Cardiac fibroblast (primary cell): ENCODE measurements around the gene LRWD1.

Experiments used
- DNase-seq, 2 donors: peaks; one replicate each; pipeline versions ENCODE4 v3.0.0 to v3.0.0-alpha.2; 2010; ENCODE audit warnings: low read depth in 2 of 2
- H3K4me3 ChIP-seq, 2 donors: replicated peaks in 1 of 2; 1 replicate in 1 of 2; 2 replicates in 1 of 2; pipeline ENCODE4 v1.5.1; 2011; ENCODE audit warnings: low read depth in 2 of 2, low read length in 2 of 2, mild to moderate bottlenecking in 2 of 2, moderate library complexity in 1 of 2
- CTCF ChIP-seq: IDR thresholded peaks from one replicate; pipeline ENCODE4 v1.5.1; 2011; ENCODE audit warnings: low read depth, mild to moderate bottlenecking, low read length, inconsistent platforms

Gene LRWD1

DNA sequence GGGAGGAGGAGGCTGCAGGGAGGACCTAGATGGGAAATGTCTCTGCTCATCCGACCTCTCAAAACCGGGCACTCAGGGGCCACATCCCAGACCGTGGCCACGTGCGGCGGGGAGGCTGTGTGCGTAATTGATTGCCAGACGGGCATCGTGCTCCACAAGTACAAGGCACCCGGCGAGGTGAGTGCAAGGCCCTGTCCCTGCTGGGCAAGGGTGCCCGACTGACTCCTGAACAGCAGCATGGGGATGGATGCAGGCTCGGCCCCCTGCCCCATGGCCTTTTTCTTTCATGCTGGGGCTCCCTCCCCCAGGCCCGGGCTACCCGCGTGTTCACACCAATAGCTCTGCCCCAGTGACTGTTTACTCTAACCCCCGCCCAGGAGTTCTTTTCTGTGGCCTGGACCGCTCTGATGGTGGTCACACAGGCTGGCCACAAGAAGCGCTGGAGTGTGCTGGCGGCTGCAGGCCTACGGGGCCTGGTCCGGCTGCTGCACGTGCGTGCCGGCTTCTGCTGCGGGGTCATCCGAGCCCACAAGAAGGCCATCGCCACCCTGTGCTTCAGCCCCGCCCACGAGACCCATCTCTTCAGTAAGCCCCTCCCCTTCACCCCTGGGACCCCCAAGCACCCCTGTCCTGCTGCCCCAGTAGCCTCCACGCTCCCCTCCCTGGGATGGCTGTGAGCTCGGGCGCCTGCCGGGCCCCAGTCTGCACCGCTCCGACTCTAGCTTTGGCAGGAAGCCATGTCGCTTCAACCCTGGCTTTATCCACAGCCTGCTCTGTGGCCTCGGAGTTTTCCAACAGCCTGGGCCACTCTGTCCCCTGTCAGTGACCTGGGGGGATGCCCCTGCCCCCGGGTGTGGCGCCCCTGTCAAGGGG, 3.9 kb downstream of the LRWD1 start:
- DNase-seq: no peak
- no peak for TF ChIP-seq CTCF
- H3K4me3 ChIP-seq: no peak overlapping the region

- H3K4me3 ChIP-seq: no peak overlapping the region
- DNase-seq: no peak
- no peak for TF ChIP-seq CTCF
Measured at GRCh38 chr7:102469351-102469971, 4.7 kb downstream of the LRWD1 start.

DNA sequence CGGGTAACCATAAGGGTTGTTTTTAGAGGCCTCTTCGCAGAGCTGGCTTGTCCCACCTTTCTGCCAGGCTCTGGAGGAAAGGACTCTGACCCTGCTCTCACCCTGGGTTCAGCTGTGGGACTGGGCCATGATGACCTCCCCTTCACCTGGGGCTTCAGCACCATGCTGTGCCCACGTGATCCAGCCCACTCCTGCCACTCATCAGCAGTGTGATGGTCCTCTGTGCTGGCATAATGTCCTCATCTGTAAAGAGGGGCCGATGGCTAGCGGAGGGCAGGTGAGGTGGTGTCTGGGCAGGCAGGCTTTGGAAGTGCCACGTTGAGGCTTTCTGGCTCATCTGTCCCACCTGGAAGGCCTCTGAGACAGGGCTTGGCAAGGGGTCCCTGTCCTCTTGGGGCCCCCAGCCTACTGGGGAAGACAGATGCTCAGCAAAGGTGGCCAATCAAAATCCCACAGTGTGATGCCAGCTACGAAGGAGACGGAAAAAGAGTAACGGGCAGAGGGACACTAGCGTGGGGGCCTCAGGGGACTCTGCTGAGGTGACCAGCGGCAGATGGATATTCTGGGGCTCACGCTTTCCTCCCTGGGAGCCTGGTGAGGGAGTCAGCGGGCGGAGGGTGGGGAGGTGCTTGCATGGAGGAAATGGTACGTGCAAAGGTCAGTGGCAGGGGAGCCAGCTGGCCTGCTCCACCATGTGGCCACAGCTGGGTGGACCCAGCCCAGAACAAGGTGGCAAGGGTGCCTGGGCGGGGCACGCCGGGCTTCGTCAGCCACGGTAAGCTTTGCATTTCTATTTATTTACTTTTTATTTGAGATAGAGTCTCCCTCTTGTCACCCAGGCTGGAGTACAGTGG, 5.4 kb downstream of the LRWD1 start:
- DNase-seq: no peak
- no peak overlapping the region for H3K4me3 ChIP-seq
- TF ChIP-seq CTCF: no peak

GRCh38 chr7:102471791-102472125, 7.0 kb downstream of the LRWD1 start:
- no peak overlapping the region for H3K4me3 ChIP-seq
- DNase-seq: no peak
- no peak for TF ChIP-seq CTCF

DNA sequence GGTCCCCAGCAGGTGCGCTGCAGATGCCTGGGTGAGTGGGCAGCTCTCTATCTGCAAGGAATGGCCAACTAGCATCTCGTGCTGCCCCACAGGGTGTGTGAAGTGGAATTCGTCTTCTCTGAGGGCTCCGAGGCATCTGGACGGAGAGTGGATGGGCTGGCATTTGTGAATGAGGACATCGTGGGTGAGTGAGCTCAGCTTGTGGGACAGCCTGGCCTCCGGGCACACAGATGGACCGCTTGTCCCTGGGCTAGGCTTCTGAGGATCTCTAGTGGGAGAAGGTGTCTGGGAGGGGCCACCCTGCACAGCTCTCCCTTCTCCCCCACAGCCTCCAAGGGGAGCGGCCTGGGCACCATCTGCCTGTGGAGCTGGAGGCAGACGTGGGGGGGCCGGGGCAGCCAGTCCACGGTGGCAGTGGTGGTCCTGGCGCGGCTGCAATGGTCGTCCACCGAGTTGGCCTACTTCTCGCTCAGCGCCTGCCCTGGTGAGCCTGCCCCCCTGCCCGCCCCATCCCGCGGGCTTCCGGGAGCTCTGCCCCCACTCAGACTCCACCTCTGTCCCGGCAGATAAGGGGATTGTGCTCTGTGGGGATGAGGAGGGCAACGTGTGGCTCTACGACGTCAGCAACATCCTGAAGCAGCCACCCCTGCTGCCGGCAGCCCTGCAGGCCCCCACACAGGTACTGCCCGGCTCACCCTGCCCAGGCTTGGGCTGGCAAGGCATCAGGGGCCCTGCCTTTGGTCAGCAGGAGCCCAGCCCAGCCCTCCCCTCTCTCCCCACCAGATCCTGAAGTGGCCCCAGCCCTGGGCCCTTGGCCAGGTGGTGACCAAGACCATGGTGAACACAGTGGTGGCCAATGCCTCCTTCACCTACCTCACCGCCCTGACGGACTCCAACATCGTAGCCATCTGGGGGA, 7.6 kb downstream of the LRWD1 start:
- DNase-seq: no peak
- no peak for TF ChIP-seq CTCF
- no peak overlapping the region for H3K4me3 ChIP-seq
